Thymus (tissue), 11 donors: ENCODE measurements around the gene CCNYL1. TPM values are rescaled to one million over a fixed set of nuclear protein-coding genes. Genes with fewer than 3 reads are reported as not detected.

ENCODE experiments used
- DNase-seq, 9 donors: peaks; one replicate each; pipeline ENCODE4 v3.0.0-alpha.2; 2013; ENCODE audit warnings: low spot score in 9 of 9, low read depth in 6 of 9, missing footprints in 1 of 9
- H3K27ac ChIP-seq, 2 donors: one replicate each; pipeline ENCODE4 v1.5.1; 2013; ENCODE audit warnings: control low read depth in 1 of 2, low read depth in 1 of 2, low read length in 1 of 2, mild to moderate bottlenecking in 1 of 2, moderate library complexity in 1 of 2
- H3K27me3 ChIP-seq, 2 donors: one replicate each; pipeline ENCODE4 v1.5.1; 2013; ENCODE audit warnings: low read length in 1 of 2; ENCODE audit not compliant: control insufficient read depth in 2 of 2, insufficient read depth in 1 of 2
- H3K36me3 ChIP-seq, 2 donors: one replicate each; pipeline ENCODE4 v1.5.1; 2013; ENCODE audit warnings: low read length in 1 of 2, mild to moderate bottlenecking in 1 of 2, moderate library complexity in 1 of 2; ENCODE audit not compliant: control insufficient read depth in 2 of 2, insufficient read depth in 2 of 2
- H3K4me1 ChIP-seq, 2 donors: one replicate each; pipeline ENCODE4 v1.5.1; 2013; ENCODE audit warnings: low read length in 2 of 2; ENCODE audit not compliant: control insufficient read depth in 2 of 2, insufficient read depth in 2 of 2
- H3K4me3 ChIP-seq, 2 donors: one replicate each; pipeline ENCODE4 v1.5.1; 2013; ENCODE audit warnings: low read length in 2 of 2, control low read depth in 1 of 2, mild to moderate bottlenecking in 1 of 2
- H3K9me3 ChIP-seq, 2 donors: one replicate each; pipeline ENCODE4 v1.5.1; 2013; ENCODE audit warnings: low read length in 1 of 2, mild to moderate bottlenecking in 1 of 2; ENCODE audit not compliant: control insufficient read depth in 2 of 2, insufficient read depth in 1 of 2
- WGBS: extraction: QIAGEN DNeasy Blood & Tissue Kit; methylation state at CpG from one replicate; pipeline ENCODE4 v1.1.7; 2013; 5-methylcytosine and 5-hydroxymethylcytosine counted together
- polyA plus RNA-seq: library from polyadenylated mRNA; stranded (reverse); fragments of 200-250 nt; gene quantifications from one replicate; pipeline ENCODE4 v1.2.3, GENCODE V29; 2013
- total RNA-seq: library from RNA; stranded (reverse); fragments of 120-200 nt; gene quantifications from one replicate; pipeline ENCODE4 v1.2.4, GENCODE V29; 2013
- donor health status: healthy.

Gene CCNYL1
- total and polyA plus RNA-seq, 2 donors, result 6.7 to 10.5 TPM

GRCh38 chr2:207766041-207766551 is 54.7 kb downstream of the CCNYL1 start:
- peaks cover 0 to 4% of the 10 kb centered on the region in 2 donors for H3K9me3 ChIP-seq
- H3K4me3 ChIP-seq, result no peak overlapping the region
- no peak for DNase-seq
- no peaks in the 10 kb centered on the region for H3K36me3 ChIP-seq
- WGBS, result 45% methylated on average over 5 of the region's 5 CpGs
- H3K4me1 ChIP-seq, result peaks cover 17 to 35% of the 10 kb centered on the region in 2 donors
- no peak overlapping the region for H3K27ac ChIP-seq
- H3K27me3 ChIP-seq, result peaks cover 40 to 58% of the 10 kb centered on the region in 2 donors

- Histone ChIP-seq H3K4me3 (peak overlapping the region; percentile 23 to 41), H3K27ac (peak overlapping the region in 1 of 2 donors; percentile 21), H3K4me1 (peaks cover 17 to 35% of the 10 kb centered on the region in 2 donors), H3K36me3 (no peaks in the 10 kb centered on the region), H3K9me3 (peaks cover 0 to 4% of the 10 kb centered on the region in 2 donors), H3K27me3 (peaks cover 45 to 66% of the 10 kb centered on the region in 2 donors)
- no peak for DNase-seq
- WGBS, result 35% methylated on average over 65 of the region's 65 CpGs
Observed at GRCh38 chr2:207766697-207767460, 55.4 kb downstream of the CCNYL1 start.

- H3K27me3 ChIP-seq, result peaks cover 46 to 74% of the 10 kb centered on the region in 2 donors
- H3K36me3 ChIP-seq, result no peaks in the 10 kb centered on the region
- H3K4me1 ChIP-seq, result peaks cover 17 to 35% of the 10 kb centered on the region in 2 donors
- 72% methylated on average over 56 of the region's 56 CpGs for WGBS
- peaks cover 0 to 4% of the 10 kb centered on the region in 2 donors for H3K9me3 ChIP-seq
- peak overlapping the region; percentile 18 to 68 for H3K4me3 ChIP-seq
- no peak overlapping the region for H3K27ac ChIP-seq
- no peak for DNase-seq
Observed at GRCh38 chr2:207767461-207768167, 56.2 kb downstream of the CCNYL1 start.

- H3K27ac ChIP-seq, result peak overlapping the region in 1 of 2 donors; percentile 26
- peak overlapping the region; percentile 51 to 68 for H3K4me3 ChIP-seq
- 5% methylated on average over 73 of the region's 73 CpGs for WGBS
- H3K4me1 ChIP-seq, result peaks cover 17 to 35% of the 10 kb centered on the region in 2 donors
- no peak for DNase-seq
- peaks cover 0 to 4% of the 10 kb centered on the region in 2 donors for H3K9me3 ChIP-seq
- no peaks in the 10 kb centered on the region for H3K36me3 ChIP-seq
- H3K27me3 ChIP-seq, result peaks cover 46 to 78% of the 10 kb centered on the region in 2 donors
Observed at GRCh38 chr2:207768168-207768865, 56.9 kb downstream of the CCNYL1 start.

- peaks cover 46 to 78% of the 10 kb centered on the region in 2 donors for H3K27me3 ChIP-seq
- H3K4me1 ChIP-seq, result peaks cover 17 to 35% of the 10 kb centered on the region in 2 donors
- WGBS, result under 1% methylated on average over 52 of the region's 52 CpGs
- no peaks in the 10 kb centered on the region for H3K36me3 ChIP-seq
- peaks cover 0 to 4% of the 10 kb centered on the region in 2 donors for H3K9me3 ChIP-seq
- peak in 1 of 9 donors; percentile 38 for DNase-seq
- peak overlapping the region in 1 of 2 donors; percentile 10 for H3K27ac ChIP-seq
- H3K4me3 ChIP-seq, result peak overlapping the region; percentile 51 to 68
Observed at GRCh38 chr2:207768866-207769596, 57.6 kb downstream of the CCNYL1 start.

GRCh38 chr2:207770602-207771404 is 59.4 kb downstream of the CCNYL1 start:
- H3K36me3 ChIP-seq, result no peaks in the 10 kb centered on the region
- H3K4me1 ChIP-seq, result peaks cover 17 to 35% of the 10 kb centered on the region in 2 donors
- H3K9me3 ChIP-seq, result peaks cover 0 to 4% of the 10 kb centered on the region in 2 donors
- DNase-seq, result no peak
- WGBS, result 19% methylated on average over 50 of the region's 50 CpGs
- H3K27ac ChIP-seq, result no peak overlapping the region
- H3K4me3 ChIP-seq, result peak overlapping the region in 1 of 2 donors; percentile 5
- H3K27me3 ChIP-seq, result peaks cover 46 to 71% of the 10 kb centered on the region in 2 donors

- Histone ChIP-seq H3K4me3 (no peak overlapping the region), H3K4me1 (peaks cover 17 to 35% of the 10 kb centered on the region in 2 donors), H3K9me3 (peaks cover 0 to 4% of the 10 kb centered on the region in 2 donors), H3K27ac (no peak overlapping the region), H3K36me3 (no peaks in the 10 kb centered on the region), H3K27me3 (peaks cover 42 to 66% of the 10 kb centered on the region in 2 donors)
- DNase-seq, result no peak
- WGBS, result 94% methylated on average over 14 of the region's 14 CpGs
Observed at GRCh38 chr2:207771421-207771820, 60.0 kb downstream of the CCNYL1 start.
